ENCODE data around the gene SCAMP5. TPM values are rescaled to one million over a fixed set of nuclear protein-coding genes. Genes with fewer than 3 reads are reported as not detected.

SCAMP5 gene
- total and polyA plus RNA-seq, 2 of the 4 experiments (the other 2 are of a cell fraction): 0.36 to 1.6 TPM

DNA sequence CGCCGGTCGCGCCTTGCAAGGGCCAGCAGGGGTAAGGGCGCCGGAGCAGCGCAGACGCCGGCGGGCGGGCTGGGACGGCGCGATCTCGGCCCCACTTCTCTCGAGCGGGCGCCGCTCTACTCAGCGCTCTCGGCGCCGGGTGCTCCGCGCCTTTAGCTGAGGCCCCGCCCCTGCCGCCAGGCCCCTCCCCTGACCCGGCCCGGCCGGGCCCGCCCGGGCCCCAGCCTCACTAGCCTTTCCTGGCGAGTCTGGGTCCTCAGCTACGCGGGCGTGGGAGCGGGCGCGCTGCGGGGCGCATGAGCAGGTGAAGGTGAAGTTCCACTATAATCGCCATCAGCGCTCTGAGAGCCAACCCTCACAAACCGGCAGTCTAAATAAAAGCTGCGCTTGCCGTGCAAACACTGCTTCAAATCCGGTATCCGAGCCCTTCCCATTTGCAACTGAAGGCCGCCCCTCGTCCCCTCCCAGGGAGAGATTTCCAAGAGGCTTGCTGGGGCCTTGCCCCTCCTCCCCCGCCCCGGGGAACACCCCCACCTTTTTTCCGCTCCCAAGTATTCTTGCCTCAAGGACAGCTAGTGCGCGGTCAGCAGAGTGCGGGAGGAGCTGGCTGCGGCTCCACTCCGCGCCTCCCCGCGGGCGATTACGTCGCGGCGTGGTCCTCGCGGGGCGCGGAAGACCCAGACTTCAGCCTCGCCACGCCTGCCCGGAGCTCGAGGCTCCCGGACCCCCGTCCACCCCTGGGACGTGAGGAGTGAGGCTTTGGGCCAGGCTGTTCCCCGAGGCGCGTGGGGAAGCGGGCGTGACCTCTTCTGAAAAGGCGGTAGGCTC lies 38.5 kb upstream of the SCAMP5 start, which contains the start of gene RPP25:
RPP25 (minus strand) TSS at position 125 of the 828 bp plus-strand sequence. CDS start 189 bp downstream, outside the sequence.
- Histone ChIP-seq H3K27ac (ENCODE audit: insufficient read depth, low read length) (no peak within 1 kb of the TSS; the same call in 1 of the 2 replicates), H3K4me1 (ENCODE audit: control insufficient read depth, insufficient read depth, low read length) (peaks cover 8% of the 10 kb centered on the region; the same call in 1 of the 2 replicates), H3K4me3 (ENCODE audit: insufficient read depth, low read depth, low read length) (peak within 1 kb of the TSS; percentile 37), H2AFZ (replicated peaks; ENCODE audit: low read length, poor library complexity) (peak within 1 kb of the TSS; percentile 92), H3K27me3 (ENCODE audit: control insufficient read depth, insufficient read depth, low read length) (peaks cover 41% of the 10 kb centered on the region), H4K91ac (ENCODE audit: insufficient read depth, low read depth, low read length) (no peak within 1 kb of the TSS), H3K9me1 (ENCODE audit: insufficient read depth, low read length) (no peaks in the 10 kb centered on the region), H3K9me3 (ENCODE audit: control insufficient read depth, insufficient read depth, low read length) (no peaks in the 10 kb centered on the region), H2AK9ac (replicated peaks; ENCODE audit: low read depth, low read length, poor library complexity) (peak within 1 kb of the TSS; percentile 78), H2BK20ac (ENCODE audit: low read depth, low read length) (no peak within 1 kb of the TSS), H3K4me2 (ENCODE audit: low read depth, low read length) (peak within 1 kb of the TSS; percentile 73), H3K36me3 (ENCODE audit: control insufficient read depth, insufficient read depth, low read length) (no peaks in the 10 kb centered on the region), H2BK120ac (ENCODE audit: low read depth, low read length) (no peak within 1 kb of the TSS), H4K5ac (ENCODE audit: low read depth, low read length) (no peak within 1 kb of the TSS), H3K4ac (ENCODE audit: low read depth, low read length) (no peak within 1 kb of the TSS), H3K56ac (ENCODE audit: extremely low read depth, insufficient read depth, low read length) (no peak within 1 kb of the TSS), H3K23ac (ENCODE audit: low read depth, low read length) (no peak within 1 kb of the TSS), H3K18ac (ENCODE audit: low read depth, low read length) (no peak within 1 kb of the TSS), H4K20me1 (ENCODE audit: insufficient read depth, low read length) (no peaks in the 10 kb centered on the region; the same call in 1 of the 2 replicates), H3K9ac (ENCODE audit: low read depth, low read length) (no peak within 1 kb of the TSS), H2BK15ac (ENCODE audit: low read depth, low read length) (no peak within 1 kb of the TSS), H2AK5ac (ENCODE audit: low read depth, low read length) (peak within 1 kb of the TSS; percentile 36; the same call in 1 of the 2 replicates), H3K79me1 (ENCODE audit: low read depth in 1 of 2, low read length in 2 of 2) (no peaks in the 10 kb centered on the region), H4K8ac (ENCODE audit: low read depth in 2 of 2, low read length in 2 of 2) (peak within 1 kb of the TSS in 1 of 2 experiments; percentile 39; a peak in 1 of 4 replicates), H3K14ac (replicated peaks; ENCODE audit: low read depth, low read length) (no peak within 1 kb of the TSS), H2BK5ac (ENCODE audit: low read depth, low read length, poor library complexity, severe bottlenecking) (no peak within 1 kb of the TSS)
- dilution Hi-C loops (cut with HindIII; ENCODE audit: low sequenced_read_pairs, unreplicated experiment) (no loop called here), in situ Hi-C loops (cut with MboI; ENCODE audit: low sequenced_read_pairs) (no loop called here), intact Hi-C loops (cut with micrococcal nuclease) (loop anchor here (10.0 kb wide), 1 partner anchor 582 kb away; no protein-coding TSS in a partner anchor)
- POLR2A ChIA-PET (ENCODE audit: unreplicated experiment): interaction anchor here (0.6 kb wide), 1 partner anchor 12 kb away, joined by 5 read pairs; no protein-coding TSS in a partner anchor
- CTCF ChIA-PET: interaction anchor here (1.5 kb wide), 1 partner anchor 39 kb away, joined by 3 read pairs; the partner anchor contains the start of gene SCAMP5
- WGBS, 2 experiments (ENCODE audit: extremely low coverage in 2 of 2, insufficient read length in 1 of 2): 3% methylated on average over 41 of the region's 83 CpGs; no CpG with 5 or more reads in 1 of the 2 experiments
- BruUV-seq (replicated peaks): no TSS peak
- DNase-seq (peak; percentile 21), ATAC-seq (ENCODE audit: low read depth) (peak; percentile 81)
- no peak for TF ChIP-seq MAFK (IDR thresholded peaks at IDR 0.05; ENCODE audit: low read depth, low read length)
